Activated CD8-positive, alpha-beta memory T cell treated with anti-CD3 and anti-CD28 coated beads, Interleukin-2, amount 10 ng/mL, durations not matched to agents 7 days and 5 days (primary cell): ENCODE data around the gene FLT3. TPM values are rescaled to one million over a fixed set of nuclear protein-coding genes. Genes with fewer than 3 reads are reported as not detected.
"Not testable (repeated sequence)": the region's sequence is repeated elsewhere in the genome, so short reads cannot be mapped to it uniquely, and the experiment has no call there.

Experiments used
- ATAC-seq: fragments of 150-1000 bp; cut with Tn5 transposase; one replicate; pipeline ENCODE4 v1.10.0; 2021; ENCODE audit warnings: moderate library complexity
- CTCF ChIA-PET: fragments of 350-600 bp; sonication (Branson Sonifier 250); formaldehyde crosslinking; loops from one replicate; lab custom pipeline; 2021; ENCODE audit warnings: antibody characterized with exemption; lab: Charles Lee
- DNase-seq: peaks from one replicate; pipeline ENCODE4 v3.0.0-alpha.2; 2020
- H3K27ac Mint-ChIP-seq: one replicate; pipeline ENCODE4 v1.8.0; 2021; ENCODE audit warnings: mild to moderate bottlenecking, mixed read lengths
- H3K27me3 Mint-ChIP-seq: one replicate; pipeline ENCODE4 v1.8.0; 2021; ENCODE audit warnings: mixed read lengths
- H3K36me3 Mint-ChIP-seq: one replicate; pipeline ENCODE4 v1.8.0; 2021; ENCODE audit warnings: mild to moderate bottlenecking, mixed read lengths
- H3K4me1 Mint-ChIP-seq: one replicate; pipeline ENCODE4 v1.8.0; 2021; ENCODE audit warnings: mixed read lengths
- H3K4me3 Mint-ChIP-seq: one replicate; pipeline ENCODE4 v1.8.0; 2021; ENCODE audit warnings: mild to moderate bottlenecking, moderate library complexity, mixed read lengths
- H3K9me3 Mint-ChIP-seq: one replicate; pipeline ENCODE4 v1.8.0; 2022; ENCODE audit warnings: low read depth, mixed read lengths
- total RNA-seq, 2 experiments: library from RNA; stranded (reverse); gene quantifications; one replicate each; pipeline ENCODE4 v1.2.3, GENCODE V29; 2021

FLT3 gene
- total RNA-seq: not detected

GRCh38 chr13:28100150-28101121 is at the start of gene FLT3:
Gene FLT3 (minus strand): TSS chr13:28100576. CDS start chr13:28100510, 66 bp downstream.
- peaks cover 7% of the 10 kb centered on the region for H3K4me1 Mint-ChIP-seq
- DNase-seq (peak; percentile 42), ATAC-seq (peak; percentile 80)
- no peaks in the 10 kb centered on the region for H3K36me3 Mint-ChIP-seq
- H3K9me3 Mint-ChIP-seq: no peaks in the 10 kb centered on the region
- peaks cover 65% of the 10 kb centered on the region for H3K27me3 Mint-ChIP-seq
- CTCF ChIA-PET: no interaction called here
- peak within 1 kb of the TSS; percentile 40 for H3K4me3 Mint-ChIP-seq
- H3K27ac Mint-ChIP-seq: no peak within 1 kb of the TSS

GRCh38 chr13:28147495-28147894 is 47.1 kb upstream of the FLT3 start:
- Mint-ChIP-seq H3K4me1 (peaks cover 8% of the 10 kb centered on the region), H3K4me3 (no peak overlapping the region), H3K27ac (no peak overlapping the region), H3K27me3 (no peaks in the 10 kb centered on the region), H3K36me3 (peaks cover 15% of the 10 kb centered on the region), H3K9me3 (no peaks in the 10 kb centered on the region)
- ATAC-seq: no peak
- no peak for DNase-seq
- CTCF ChIA-PET: no interaction called here

GRCh38 chr13:28145049-28145448 is 44.7 kb upstream of the FLT3 start:
- peaks cover 20% of the 10 kb centered on the region for H3K4me1 Mint-ChIP-seq
- CTCF ChIA-PET: no interaction called here
- H3K27ac Mint-ChIP-seq: no peak overlapping the region
- no peaks in the 10 kb centered on the region for H3K9me3 Mint-ChIP-seq
- ATAC-seq (no peak), DNase-seq (no peak)
- no peaks in the 10 kb centered on the region for H3K27me3 Mint-ChIP-seq
- peaks cover 11% of the 10 kb centered on the region for H3K36me3 Mint-ChIP-seq
- H3K4me3 Mint-ChIP-seq: no peak overlapping the region

GRCh38 chr13:28141542-28141941 is 41.2 kb upstream of the FLT3 start:
- H3K27ac Mint-ChIP-seq, CTCF ChIA-PET, H3K9me3 Mint-ChIP-seq, ATAC-seq, H3K4me3 Mint-ChIP-seq, H3K27me3 Mint-ChIP-seq, DNase-seq: not testable (repeated sequence)
- H3K36me3 Mint-ChIP-seq: peaks cover 12% of the 10 kb centered on the region
- peaks cover 35% of the 10 kb centered on the region for H3K4me1 Mint-ChIP-seq

- ATAC-seq (no peak), DNase-seq (no peak)
- no peaks in the 10 kb centered on the region for H3K9me3 Mint-ChIP-seq
- peak overlapping the region; percentile 44 for H3K27ac Mint-ChIP-seq
- H3K4me3 Mint-ChIP-seq: peak overlapping the region; percentile 82
- peaks cover 12% of the 10 kb centered on the region for H3K36me3 Mint-ChIP-seq
- no peaks in the 10 kb centered on the region for H3K27me3 Mint-ChIP-seq
- CTCF ChIA-PET: no interaction called here
- peaks cover 37% of the 10 kb centered on the region for H3K4me1 Mint-ChIP-seq
Measured at GRCh38 chr13:28140433-28141125, 40.2 kb upstream of the FLT3 start.

- ATAC-seq (peak; percentile 74), DNase-seq (peak; percentile 92)
- CTCF ChIA-PET: no interaction called here
- Mint-ChIP-seq H3K4me1 (peaks cover 37% of the 10 kb centered on the region), H3K9me3 (no peaks in the 10 kb centered on the region), H3K27ac (peak overlapping the region; percentile 88), H3K36me3 (peaks cover 7% of the 10 kb centered on the region), H3K4me3 (peak overlapping the region; percentile 82), H3K27me3 (no peaks in the 10 kb centered on the region)
Measured at GRCh38 chr13:28138756-28139470, 38.5 kb upstream of the FLT3 start.

GRCh38 chr13:28138012-28138755 is 37.8 kb upstream of the FLT3 start, which contains the start of gene PAN3:
Gene PAN3 (plus strand): TSS chr13:28138545. CDS start chr13:28138658, 113 bp downstream.
- Mint-ChIP-seq H3K4me3 (peak within 1 kb of the TSS; percentile 82), H3K4me1 (peaks cover 35% of the 10 kb centered on the region)

GRCh38 chr13:28137596-28137995 is 37.2 kb upstream of the FLT3 start:
- Mint-ChIP-seq H3K27ac (peak overlapping the region; percentile 95), H3K4me3 (peak overlapping the region; percentile 82), H3K27me3 (no peaks in the 10 kb centered on the region), H3K36me3 (peaks cover 5% of the 10 kb centered on the region), H3K9me3 (no peaks in the 10 kb centered on the region), H3K4me1 (peaks cover 32% of the 10 kb centered on the region)
- CTCF ChIA-PET: no interaction called here
- ATAC-seq: no peak
- no peak for DNase-seq

More at GRCh38 chr13:28138012-28138755, 37.8 kb upstream of the FLT3 start, which contains the start of gene PAN3:
- no peaks in the 10 kb centered on the region for H3K27me3 Mint-ChIP-seq
- peak within 1 kb of the TSS; percentile 95 for H3K27ac Mint-ChIP-seq
- H3K36me3 Mint-ChIP-seq: peaks cover 5% of the 10 kb centered on the region
- peak; percentile 94 for DNase-seq
- H3K9me3 Mint-ChIP-seq: no peaks in the 10 kb centered on the region
- CTCF ChIA-PET: no interaction called here
- peak; percentile 79 for ATAC-seq

GRCh38 chr13:28136916-28137315 is 36.5 kb upstream of the FLT3 start:
- no peaks in the 10 kb centered on the region for H3K27me3 Mint-ChIP-seq
- peaks cover 28% of the 10 kb centered on the region for H3K4me1 Mint-ChIP-seq
- no peaks in the 10 kb centered on the region for H3K9me3 Mint-ChIP-seq
- CTCF ChIA-PET: interaction anchor here (1.1 kb wide), 1 partner anchor 64 kb away, joined by 3 read pairs; no protein-coding TSS in a partner anchor
- DNase-seq: no peak
- ATAC-seq: no peak
- H3K27ac Mint-ChIP-seq: peak overlapping the region; percentile 95
- H3K36me3 Mint-ChIP-seq: peaks cover 3% of the 10 kb centered on the region
- peak overlapping the region; percentile 82 for H3K4me3 Mint-ChIP-seq

GRCh38 chr13:28131646-28132045 is 31.3 kb upstream of the FLT3 start:
- ATAC-seq (no peak), DNase-seq (no peak)
- CTCF ChIA-PET: no interaction called here
- Mint-ChIP-seq H3K4me1 (peaks cover 2% of the 10 kb centered on the region), H3K27ac (no peak overlapping the region), H3K4me3 (no peak overlapping the region), H3K27me3 (no peaks in the 10 kb centered on the region), H3K36me3 (no peaks in the 10 kb centered on the region), H3K9me3 (no peaks in the 10 kb centered on the region)

- Mint-ChIP-seq H3K27ac (no peak overlapping the region), H3K27me3 (no peaks in the 10 kb centered on the region), H3K9me3 (no peaks in the 10 kb centered on the region), H3K4me3 (no peak overlapping the region), H3K4me1 (no peaks in the 10 kb centered on the region), H3K36me3 (no peaks in the 10 kb centered on the region)
- no peak for ATAC-seq
- CTCF ChIA-PET: no interaction called here
- DNase-seq: no peak
Measured at GRCh38 chr13:28129911-28130693, 29.7 kb upstream of the FLT3 start.

GRCh38 chr13:28128926-28129325 is 28.6 kb upstream of the FLT3 start:
- ATAC-seq: no peak
- Mint-ChIP-seq H3K27me3 (no peaks in the 10 kb centered on the region), H3K27ac (no peak overlapping the region), H3K9me3 (no peaks in the 10 kb centered on the region), H3K36me3 (no peaks in the 10 kb centered on the region), H3K4me3 (no peak overlapping the region), H3K4me1 (no peaks in the 10 kb centered on the region)
- DNase-seq: no peak
- CTCF ChIA-PET: no interaction called here
